Spleen (tissue), 11 donors: ENCODE results near the gene SAT2. TPM values are rescaled to one million over a fixed set of nuclear protein-coding genes. Genes with fewer than 3 reads are reported as not detected.

Experiments used
- DNase-seq: peaks from one replicate; pipeline ENCODE4 v3.0.0-alpha.2; 2020
- H3K27ac ChIP-seq, 8 donors: fragments of 200-600 bp; sonication (generic) in 7 of 8; 1 replicate in 4 of 8; 2 replicates in 4 of 8; pipeline versions ENCODE4 v1.5.0 to v1.8.0; 2016 to 2021; ENCODE audit warnings: inconsistent platforms in 4 of 8, mild to moderate bottlenecking in 4 of 8, moderate library complexity in 1 of 8
- H3K27me3 ChIP-seq, 7 donors: fragments of 200-600 bp; sonication (generic) in 6 of 7; replicated peaks in 1 of 7; 1 replicate in 4 of 7; 2 replicates in 3 of 7; pipeline versions ENCODE4 v1.5.0 to v1.8.0; 2016 to 2021; ENCODE audit warnings: inconsistent platforms in 3 of 7, mild to moderate bottlenecking in 1 of 7
- H3K36me3 ChIP-seq, 6 donors: fragments of 200-600 bp; sonication (generic) in 5 of 6; 1 replicate in 4 of 6; 2 replicates in 2 of 6; pipeline versions ENCODE4 v1.5.0 to v1.8.0; 2016 to 2021; ENCODE audit warnings: inconsistent platforms in 2 of 6
- H3K4me1 ChIP-seq, 6 donors: fragments of 200-600 bp; sonication (generic) in 5 of 6; 1 replicate in 3 of 6; 2 replicates in 3 of 6; pipeline versions ENCODE4 v1.5.0 to v1.8.0; 2016 to 2021; ENCODE audit warnings: inconsistent platforms in 3 of 6
- H3K4me3 ChIP-seq, 8 donors: fragments of 200-600 bp; sonication (generic) in 7 of 8; 1 replicate in 4 of 8; 2 replicates in 4 of 8; pipeline versions ENCODE4 v1.5.0 to v1.8.0; 2016 to 2021; ENCODE audit warnings: inconsistent platforms in 4 of 8, mild to moderate bottlenecking in 4 of 8, moderate library complexity in 2 of 8
- H3K9me3 ChIP-seq, 8 donors: fragments of 200-600 bp; sonication (generic) in 7 of 8; 1 replicate in 4 of 8; 2 replicates in 4 of 8; pipeline versions ENCODE4 v1.5.0 to v1.8.0; 2016 to 2021; ENCODE audit warnings: inconsistent platforms in 4 of 8
- POLR2A ChIP-seq, 3 donors: fragments of 450-650 bp; IDR thresholded peaks; one replicate each; pipeline ENCODE4 v1.5.1; 2017; ENCODE audit warnings: antibody characterized with exemption in 3 of 3, mild to moderate bottlenecking in 1 of 3
- POLR2AphosphoS5 ChIP-seq, 3 donors: sonication (generic); formaldehyde crosslinking; IDR thresholded peaks; one replicate each; pipeline ENCODE4 v1.5.1; 2017; ENCODE audit warnings: antibody characterized with exemption in 3 of 3
- WGBS, 5 donors: extraction: QIAGEN DNeasy Blood & Tissue Kit in 3 of 5; methylation state at CpG; one replicate each; pipeline versions ENCODE4 v1.1.5 to v1.1.7; 2013 to 2018; 5-methylcytosine and 5-hydroxymethylcytosine counted together
- intact Hi-C: fragments of 100-400 bp; cut with DNase I; formaldehyde crosslinking; loops from one replicate; pipeline ENCODE4 v1.15.0; 2023; ENCODE audit warnings: low total_unique reads
- polyA plus RNA-seq, 3 donors: library from polyadenylated mRNA; stranded (reverse); fragments of 200-250 nt; gene quantifications; one replicate each; pipeline ENCODE4 v1.2.1, GENCODE V29; 2013
- small RNA-seq, 4 donors: library from RNA; depleted of rRNA; stranded (forward); fragments of <200 nt; gene quantifications; one replicate each; pipeline ENCODE3, GENCODE V24; 2016
- total RNA-seq, 7 donors: library from RNA; depleted of rRNA in 3 of 7; stranded (reverse); fragments of >200 nt in 3 of 7; fragmentation: NEBNext Ultra II Directional in 4 of 7; extraction: Animal tissue kit (Norgen Biotek cat#: 25700) in 4 of 7; gene quantifications; one replicate each; pipeline versions ENCODE4 v1.1.0 to v1.2.1, GENCODE V29; 2016 to 2021
- TF ChIP-seq, protein P1 (sequence below), 11 experiments: fragments of 200-600 bp in 7 of 11; fragments of 450-650 bp in 4 of 11; sonication (generic) in 4 of 11; IDR thresholded peaks in 8 of 11; conservative IDR thresholded peaks in 3 of 11; 1 replicate in 7 of 11; 2 replicates in 4 of 11; pipeline versions ENCODE4 v1.4.0 to v1.8.0; 2016 to 2021; ENCODE audit warnings: antibody characterized with exemption in 11 of 11, inconsistent platforms in 4 of 11, mild to moderate bottlenecking in 1 of 11
- donor health status: healthy with polysubstance abuse.
- donor health status: DM: no; HTN: no; CAD: no; lungs with moderate emphysema.
- donor health status: DM: no; HTN: no; CAD: no.
- donor health status: Bipolar disorder and iron deficiency.
- donor health status: healthy.
- donor health status: DM: no; HTN: no; CAD: no.
- donor health status: DM: yes; HTN: yes; CAD: no.

Gene SAT2
- total and polyA plus RNA-seq, 10 donors = 65.1 to 229 (median 90.3) TPM

DNA sequence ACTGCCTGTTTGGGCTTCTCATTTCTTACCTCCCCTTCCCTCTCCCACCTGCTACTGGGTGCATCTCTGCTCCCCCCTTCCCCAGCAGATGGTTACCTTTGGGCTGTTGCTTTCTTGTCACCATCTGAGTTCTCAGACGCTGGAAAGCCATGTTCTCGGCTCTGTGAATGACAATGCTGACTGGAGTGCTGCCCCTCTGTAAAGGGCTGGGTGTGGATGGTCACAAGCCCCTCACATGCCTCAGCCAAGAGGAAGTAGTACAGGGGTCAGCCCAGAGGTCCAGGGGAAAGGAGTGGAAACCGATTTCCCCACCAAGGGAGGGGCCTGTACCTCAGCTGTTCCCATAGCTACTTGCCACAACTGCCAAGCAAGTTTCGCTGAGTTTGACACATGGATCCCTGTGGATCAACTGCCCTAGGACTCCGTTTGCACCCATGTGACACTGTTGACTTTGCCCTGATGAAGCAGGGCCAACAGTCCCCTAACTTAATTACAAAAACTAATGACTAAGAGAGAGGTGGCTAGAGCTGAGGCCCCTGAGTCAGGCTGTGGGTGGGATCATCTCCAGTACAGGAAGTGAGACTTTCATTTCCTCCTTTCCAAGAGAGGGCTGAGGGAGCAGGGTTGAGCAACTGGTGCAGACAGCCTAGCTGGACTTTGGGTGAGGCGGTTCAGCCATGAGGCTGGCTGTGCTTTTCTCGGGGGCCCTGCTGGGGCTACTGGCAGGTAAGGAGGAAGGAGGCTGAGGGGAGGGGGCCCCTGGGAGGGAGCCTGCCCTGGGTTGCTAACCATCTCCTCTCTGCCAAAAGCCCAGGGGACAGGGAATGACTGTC lies 48.4 kb downstream of the SAT2 start, which contains the start of gene CD68:
CD68 (plus strand) TSS at position 638 of the 833 bp plus-strand sequence; CDS start at position 678, 40 bp downstream.
- 5 to 20% (median 9%) methylated on average over 5 to 7 of the region's 7 CpGs for WGBS, 5 donors
- intact Hi-C loops = loop anchor here (10.0 kb wide), 1 partner anchor 234 kb away; no protein-coding TSS in a partner anchor
- H3K4me3 ChIP-seq = peak within 1 kb of the TSS; percentile 20 to 82 (median 43)
- H3K27ac ChIP-seq = peak within 1 kb of the TSS; percentile 81 to 99 (median 94)
- TF ChIP-seq POLR2A (IDR thresholded peaks at IDR 0.05) (peak in 2 of 3 donors; percentile 62 to 64), POLR2AphosphoS5 (IDR thresholded peaks at IDR 0.05) (peak; percentile 78 to 92 (median 85))
- TF ChIP-seq, protein P1, sequence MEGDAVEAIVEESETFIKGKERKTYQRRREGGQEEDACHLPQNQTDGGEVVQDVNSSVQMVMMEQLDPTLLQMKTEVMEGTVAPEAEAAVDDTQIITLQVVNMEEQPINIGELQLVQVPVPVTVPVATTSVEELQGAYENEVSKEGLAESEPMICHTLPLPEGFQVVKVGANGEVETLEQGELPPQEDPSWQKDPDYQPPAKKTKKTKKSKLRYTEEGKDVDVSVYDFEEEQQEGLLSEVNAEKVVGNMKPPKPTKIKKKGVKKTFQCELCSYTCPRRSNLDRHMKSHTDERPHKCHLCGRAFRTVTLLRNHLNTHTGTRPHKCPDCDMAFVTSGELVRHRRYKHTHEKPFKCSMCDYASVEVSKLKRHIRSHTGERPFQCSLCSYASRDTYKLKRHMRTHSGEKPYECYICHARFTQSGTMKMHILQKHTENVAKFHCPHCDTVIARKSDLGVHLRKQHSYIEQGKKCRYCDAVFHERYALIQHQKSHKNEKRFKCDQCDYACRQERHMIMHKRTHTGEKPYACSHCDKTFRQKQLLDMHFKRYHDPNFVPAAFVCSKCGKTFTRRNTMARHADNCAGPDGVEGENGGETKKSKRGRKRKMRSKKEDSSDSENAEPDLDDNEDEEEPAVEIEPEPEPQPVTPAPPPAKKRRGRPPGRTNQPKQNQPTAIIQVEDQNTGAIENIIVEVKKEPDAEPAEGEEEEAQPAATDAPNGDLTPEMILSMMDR (IDR thresholded peaks at IDR 0.05 in 8 of 11, conservative IDR thresholded peaks at IDR 0.05 in 3 of 11) = no peak
- H3K27me3 ChIP-seq = no peaks in the 10 kb centered on the region
- H3K4me1 ChIP-seq = peaks cover 58 to 95% (median 91%) of the 10 kb centered on the region in 6 donors
- peaks cover 15 to 72% (median 50%) of the 10 kb centered on the region in 6 donors for H3K36me3 ChIP-seq
- DNase-seq = no peak
- H3K9me3 ChIP-seq = no peaks in the 10 kb centered on the region

GRCh38 chr17:7577327-7578199 lies 50.1 kb downstream of the SAT2 start:
- Histone ChIP-seq H3K36me3 (peaks cover 15 to 74% (median 55%) of the 10 kb centered on the region in 6 donors), H3K27ac (peak overlapping the region in 5 of 8 donors; percentile 26 to 99 (median 96)), H3K4me1 (peaks cover 52 to 90% (median 88%) of the 10 kb centered on the region in 6 donors), H3K9me3 (no peaks in the 10 kb centered on the region), H3K27me3 (no peaks in the 10 kb centered on the region), H3K4me3 (peak overlapping the region in 1 of 8 donors; percentile 82)
- no peak for DNase-seq
- intact Hi-C loops = loop anchor here (10.0 kb wide), 1 partner anchor 233 kb away; no protein-coding TSS in a partner anchor
- 76 to 86% (median 82%) methylated on average over 17 of the region's 17 CpGs for WGBS, 5 donors
- TF ChIP-seq POLR2A (IDR thresholded peaks at IDR 0.05) = no peak
- TF ChIP-seq POLR2AphosphoS5 (IDR thresholded peaks at IDR 0.05) = peak in 2 of 3 donors; percentile 35 to 47
- TF ChIP-seq, protein P1 (IDR thresholded peaks at IDR 0.05 in 8 of 11, conservative IDR thresholded peaks at IDR 0.05 in 3 of 11) = no peak

GRCh38 chr17:7576432-7576937 lies 51.1 kb downstream of the SAT2 start:
- Histone ChIP-seq H3K4me3 (no peak overlapping the region), H3K9me3 (no peaks in the 10 kb centered on the region), H3K27ac (peak overlapping the region in 1 of 8 donors; percentile 99), H3K27me3 (no peaks in the 10 kb centered on the region), H3K36me3 (peaks cover 15 to 69% (median 55%) of the 10 kb centered on the region in 6 donors), H3K4me1 (peaks cover 44 to 87% (median 85%) of the 10 kb centered on the region in 6 donors)
- intact Hi-C loops = loop anchor here (10.0 kb wide), 1 partner anchor 232 kb away; no protein-coding TSS in a partner anchor
- peak in 2 of 3 donors; percentile 35 to 46 for TF ChIP-seq POLR2AphosphoS5 (IDR thresholded peaks at IDR 0.05)
- TF ChIP-seq, protein P1 (IDR thresholded peaks at IDR 0.05 in 8 of 11, conservative IDR thresholded peaks at IDR 0.05 in 3 of 11) = no peak
- WGBS, 5 donors = 80 to 89% (median 83%) methylated on average over 12 to 14 of the region's 14 CpGs
- no peak for DNase-seq

Small RNA genes lying within 50 kb of the gene (small RNA-seq; reads per million reads assigned to genes)
- 0 to 0.07 (median 0) reads per million in 4 donors for gene CD68
- 0 reads per million in 4 donors for gene SNORD10

Other genes starting within 250 kb of the SAT2 start
- 10 to 100 TPM in 1 of 7 donors, 1 to 10 TPM in 6; 4.2 to 16.2 (median 6.4) TPM for gene TNK1, start 246.7 kb downstream of the SAT2 start, total RNA-seq
- 1 to 10 TPM; 6.6 to 8.7 (median 8.3) TPM for gene TNK1, start 246.7 kb downstream of the SAT2 start, polyA plus RNA-seq
- gene PLSCR3, start 233.3 kb downstream of the SAT2 start, total RNA-seq = 10 to 100 TPM; 34.1 to 63.2 (median 51.1) TPM
- gene PLSCR3, start 233.3 kb downstream of the SAT2 start, polyA plus RNA-seq = 10 to 100 TPM; 31.3 to 45.9 (median 33.3) TPM
- 10 to 100 TPM; 39.1 to 82.5 (median 50.3) TPM for gene TMEM256, start 223.7 kb downstream of the SAT2 start, total RNA-seq
- 100 to 1,000 TPM; 175 to 193 (median 179) TPM for gene TMEM256, start 223.7 kb downstream of the SAT2 start, polyA plus RNA-seq
- gene NLGN2, start 220.0 kb downstream of the SAT2 start, total RNA-seq = 10 to 100 TPM in 6 of 7 donors, 1 to 10 TPM in 1; 8.7 to 23.0 (median 13.0) TPM
- gene NLGN2, start 220.0 kb downstream of the SAT2 start, polyA plus RNA-seq = 1 to 10 TPM; 2.2 to 6.5 (median 4.3) TPM
- not detected for gene SPEM1, start 207.5 kb downstream of the SAT2 start, total RNA-seq
- not detected for gene SPEM1, start 207.5 kb downstream of the SAT2 start, polyA plus RNA-seq
- gene SPEM2, start 202.2 kb downstream of the SAT2 start, total RNA-seq = not detected
- gene SPEM2, start 202.2 kb downstream of the SAT2 start, polyA plus RNA-seq = not detected
- gene SPEM3, start 199.0 kb downstream of the SAT2 start, total RNA-seq = not detected
- not detected for gene SPEM3, start 199.0 kb downstream of the SAT2 start, polyA plus RNA-seq
- 10 to 100 TPM in 5 of 7 donors, 1 to 10 TPM in 2; 7.1 to 17.4 (median 10.9) TPM for gene TMEM102, start 192.4 kb downstream of the SAT2 start, total RNA-seq
- gene TMEM102, start 192.4 kb downstream of the SAT2 start, polyA plus RNA-seq = 1 to 10 TPM; 4.7 to 9.8 (median 7.8) TPM
- 1 to 10 TPM; 1.0 to 5.5 (median 3.2) TPM for gene FGF11, start 188.3 kb downstream of the SAT2 start, total RNA-seq
- gene FGF11, start 188.3 kb downstream of the SAT2 start, polyA plus RNA-seq = 1 to 10 TPM; 1.5 to 3.5 (median 2.0) TPM
- 10 to 100 TPM in 5 of 7 donors, 1 to 10 TPM in 2; 7.3 to 12.9 (median 11.4) TPM for gene CHRNB1, start 182.8 kb downstream of the SAT2 start, total RNA-seq
- gene CHRNB1, start 182.8 kb downstream of the SAT2 start, polyA plus RNA-seq = 10 to 100 TPM in 2 of 3 donors, 1 to 10 TPM in 1; 7.3 to 12.4 (median 11.1) TPM
- gene ZBTB4, start 148.2 kb downstream of the SAT2 start, total RNA-seq = 10 to 100 TPM; 38.7 to 68.8 (median 46.5) TPM
- 10 to 100 TPM; 10.5 to 23.7 (median 12.3) TPM for gene ZBTB4, start 148.2 kb downstream of the SAT2 start, polyA plus RNA-seq
- gene SLC35G6, start 146.4 kb downstream of the SAT2 start, total RNA-seq = not detected
- under 1 TPM in 1 of 3 donors, not detected in 2; 0.13 TPM for gene SLC35G6, start 146.4 kb downstream of the SAT2 start, polyA plus RNA-seq
- 100 to 1,000 TPM; 108 to 196 (median 173) TPM for gene POLR2A, start 143.5 kb downstream of the SAT2 start, total RNA-seq
- gene POLR2A, start 143.5 kb downstream of the SAT2 start, polyA plus RNA-seq = 10 to 100 TPM in 1 of 3 donors, 1 to 10 TPM in 2; 8.2 to 26.0 (median 8.8) TPM
- gene TNFSF12, start 78.8 kb downstream of the SAT2 start, total RNA-seq = 10 to 100 TPM; 37.4 to 64.6 (median 60.5) TPM
- 10 to 100 TPM; 46.5 to 65.0 (median 49.3) TPM for gene TNFSF12, start 78.8 kb downstream of the SAT2 start, polyA plus RNA-seq
- 10 to 100 TPM; 14.5 to 54.0 (median 31.6) TPM for gene TNFSF13, start 69.1 kb downstream of the SAT2 start, total RNA-seq
- 10 to 100 TPM; 19.9 to 23.4 (median 20.5) TPM for gene TNFSF13, start 69.1 kb downstream of the SAT2 start, polyA plus RNA-seq
- gene SENP3, start 65.9 kb downstream of the SAT2 start, total RNA-seq = 10 to 100 TPM; 36.3 to 71.7 (median 42.9) TPM
- gene SENP3, start 65.9 kb downstream of the SAT2 start, polyA plus RNA-seq = 10 to 100 TPM; 43.1 to 52.7 (median 45.6) TPM
- 100 to 1,000 TPM; 177 to 387 (median 271) TPM for gene CD68, start 48.2 kb downstream of the SAT2 start, total RNA-seq
- gene CD68, start 48.2 kb downstream of the SAT2 start, polyA plus RNA-seq = 100 to 1,000 TPM in 1 of 3 donors, 10 to 100 TPM in 2; 52.5 to 236 (median 86.1) TPM
- 100 to 1,000 TPM in 1 of 7 donors, 10 to 100 TPM in 6; 35.5 to 163 (median 51.2) TPM for gene MPDU1, start 44.0 kb downstream of the SAT2 start, total RNA-seq
- 10 to 100 TPM; 42.7 to 73.0 (median 59.5) TPM for gene MPDU1, start 44.0 kb downstream of the SAT2 start, polyA plus RNA-seq
- gene SOX15, start 37.7 kb downstream of the SAT2 start, total RNA-seq = 1 to 10 TPM in 1 of 7 donors, under 1 TPM in 2, not detected in 4; 0.41 to 1.7 (median 0.64) TPM
- under 1 TPM; 0.20 to 0.44 (median 0.32) TPM for gene SOX15, start 37.7 kb downstream of the SAT2 start, polyA plus RNA-seq
- gene FXR2, start 12.9 kb downstream of the SAT2 start, total RNA-seq = 10 to 100 TPM; 17.7 to 29.3 (median 26.7) TPM
- 10 to 100 TPM; 18.9 to 26.9 (median 20.4) TPM for gene FXR2, start 12.9 kb downstream of the SAT2 start, polyA plus RNA-seq
- gene SHBG, start 2.3 kb upstream of the SAT2 start, total RNA-seq = 1 to 10 TPM in 2 of 7 donors, under 1 TPM in 3, not detected in 2; 0.49 to 1.9 (median 0.70) TPM
- gene SHBG, start 2.3 kb upstream of the SAT2 start, polyA plus RNA-seq = under 1 TPM; 0.27 to 0.35 (median 0.28) TPM
- 10 to 100 TPM in 1 of 7 donors, 1 to 10 TPM in 6; 3.8 to 10.1 (median 5.1) TPM for gene ATP1B2, start 23.1 kb upstream of the SAT2 start, total RNA-seq
- gene ATP1B2, start 23.1 kb upstream of the SAT2 start, polyA plus RNA-seq = under 1 TPM; 0.26 to 0.56 (median 0.54) TPM
- gene TP53, start 59.7 kb upstream of the SAT2 start, total RNA-seq = 10 to 100 TPM; 37.0 to 83.9 (median 58.5) TPM
- 10 to 100 TPM; 33.6 to 48.1 (median 40.1) TPM for gene TP53, start 59.7 kb upstream of the SAT2 start, polyA plus RNA-seq
- 10 to 100 TPM in 1 of 7 donors, 1 to 10 TPM in 6; 8.5 to 10.6 (median 9.5) TPM for gene WRAP53, start 60.7 kb upstream of the SAT2 start, total RNA-seq
- gene WRAP53, start 60.7 kb upstream of the SAT2 start, polyA plus RNA-seq = 10 to 100 TPM; 13.3 to 21.8 (median 16.4) TPM
- under 1 TPM in 6 of 7 donors, not detected in 1; 0.17 to 0.60 (median 0.29) TPM for gene EFNB3, start 77.4 kb upstream of the SAT2 start, total RNA-seq
- under 1 TPM; 0.04 to 0.11 (median 0.06) TPM for gene EFNB3, start 77.4 kb upstream of the SAT2 start, polyA plus RNA-seq
- 1 to 10 TPM in 1 of 7 donors, under 1 TPM in 5, not detected in 1; 0.13 to 1.1 (median 0.23) TPM for gene DNAH2, start 89.9 kb upstream of the SAT2 start, total RNA-seq
- gene DNAH2, start 89.9 kb upstream of the SAT2 start, polyA plus RNA-seq = under 1 TPM; 0.02 to 0.03 (median 0.02) TPM
- 100 to 1,000 TPM in 1 of 7 donors, 10 to 100 TPM in 6; 22.3 to 110 (median 60.8) TPM for gene KDM6B, start 206.4 kb upstream of the SAT2 start, total RNA-seq
- 10 to 100 TPM in 1 of 3 donors, 1 to 10 TPM in 2; 2.9 to 11.7 (median 4.0) TPM for gene KDM6B, start 206.4 kb upstream of the SAT2 start, polyA plus RNA-seq
- gene TMEM88, start 227.2 kb upstream of the SAT2 start, total RNA-seq = 10 to 100 TPM in 5 of 7 donors, 1 to 10 TPM in 2; 5.2 to 31.8 (median 18.0) TPM
- gene TMEM88, start 227.2 kb upstream of the SAT2 start, polyA plus RNA-seq = 10 to 100 TPM in 1 of 3 donors, 1 to 10 TPM in 2; 5.5 to 26.2 (median 9.5) TPM
- 100 to 1,000 TPM in 1 of 7 donors, 10 to 100 TPM in 6; 51.0 to 111 (median 56.9) TPM for gene NAA38, start 229.7 kb upstream of the SAT2 start, total RNA-seq
- gene NAA38, start 229.7 kb upstream of the SAT2 start, polyA plus RNA-seq = 100 to 1,000 TPM; 119 to 185 (median 182) TPM
- gene CYB5D1, start 230.2 kb upstream of the SAT2 start, total RNA-seq = 10 to 100 TPM in 1 of 7 donors, 1 to 10 TPM in 6; 4.1 to 13.2 (median 5.9) TPM
- 1 to 10 TPM; 2.1 to 3.8 (median 2.9) TPM for gene CYB5D1, start 230.2 kb upstream of the SAT2 start, polyA plus RNA-seq